CD4-positive, alpha-beta T cell treated with Interleukin-10 for 1 hour (primary cell): Measurements from ENCODE around the gene VSX2.

ENCODE experiments used
- DNase-seq: peaks from one replicate; pipeline ENCODE4 v3.0.0-alpha.2; 2020

The VSX2 gene

GRCh38 chr14:74302634-74303569 is 63.7 kb downstream of the VSX2 start, which contains the start of gene ABCD4:
Gene ABCD4 (minus strand): TSS chr14:74302934. CDS start chr14:74302912, 22 bp downstream.
- DNase-seq = peak; percentile 91

- no peak for DNase-seq
Observed at GRCh38 chr14:74308695-74309094, 69.4 kb downstream of the VSX2 start.

GRCh38 chr14:74309125-74310022 is 70.1 kb downstream of the VSX2 start:
- no peak for DNase-seq

- DNase-seq = no peak
Observed at GRCh38 chr14:74312161-74312560, 72.9 kb downstream of the VSX2 start.
